Measurements from ENCODE around the gene ZDHHC11. TPM values are rescaled to one million over a fixed set of nuclear protein-coding genes. Genes with fewer than 3 reads are reported as not detected.
"Not testable (repeated sequence)": the region's sequence is repeated elsewhere in the genome, so short reads cannot be mapped to it uniquely, and the experiment has no call there.

Gene ZDHHC11
- polyA plus RNA-seq, 1 donor (not counting 4 experiments of a cell fraction or from before 2014, with no cell fraction given) = 0.33 TPM

DNA sequence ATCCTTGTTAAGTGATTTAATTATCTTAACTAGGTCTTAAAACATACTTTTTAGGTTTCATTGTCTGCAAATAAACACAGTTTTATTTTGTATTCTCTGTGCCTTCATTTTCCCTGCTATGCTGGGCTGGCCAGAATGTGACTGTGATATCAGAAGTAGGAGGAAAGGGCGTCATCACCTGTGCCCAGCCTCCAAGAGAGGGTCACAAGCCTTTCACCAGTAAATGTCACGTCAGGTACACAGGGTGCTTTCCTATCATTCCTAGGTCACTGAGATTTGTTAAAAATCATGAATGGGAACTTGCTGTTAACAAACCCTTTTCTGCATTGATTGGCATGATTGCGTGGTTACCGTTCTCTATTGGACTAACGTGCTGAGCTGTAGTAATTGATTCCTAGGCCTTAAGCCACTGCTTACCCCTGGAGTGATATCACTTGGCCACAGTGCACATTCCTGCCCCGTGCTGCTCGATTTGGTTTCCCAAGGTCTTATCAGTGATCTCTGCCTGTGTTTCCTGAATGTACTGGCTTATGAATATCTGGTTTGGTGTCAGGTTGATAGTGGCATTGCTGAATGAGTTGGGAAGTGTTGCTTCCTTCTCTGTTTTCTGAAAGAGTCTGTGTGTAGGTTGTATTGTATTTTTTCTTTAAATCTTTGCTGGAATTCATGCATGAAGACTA lies 14.7 kb downstream of the ZDHHC11 start:
- H3K27ac ChIP-seq (ENCODE audit: control insufficient read depth, insufficient read depth, low read length); H3K9ac ChIP-seq (ENCODE audit: control insufficient read depth, extremely low read depth, insufficient read depth, low read length); H3K4me2 ChIP-seq (ENCODE audit: control insufficient read depth, extremely low read depth, insufficient read depth, low read depth, low read length); FAIRE-seq; H3K27me3 ChIP-seq (ENCODE audit: control insufficient read depth, extremely low read depth, insufficient read depth, low read length); H3K36me3 ChIP-seq (ENCODE audit: control insufficient read depth in 2 of 2, extremely low read depth in 1 of 2, insufficient read depth in 2 of 2, low read length in 2 of 2); H4K20me1 ChIP-seq (ENCODE audit: control insufficient read depth, extremely low read depth, insufficient read depth, low read length); H3K79me2 ChIP-seq (ENCODE audit: control insufficient read depth, insufficient read depth, low read length); H3K4me1 ChIP-seq (ENCODE audit: control insufficient read depth, extremely low read depth, insufficient read depth, low read length); H3K9me1 ChIP-seq (ENCODE audit: control insufficient read depth, extremely low read depth, insufficient read depth, low read length); H3K4me3 ChIP-seq (ENCODE audit: control insufficient read depth in 2 of 3, extremely low read depth in 1 of 3, insufficient read depth in 2 of 3, low read depth in 1 of 3, low read length in 3 of 3); dilution Hi-C loops (cut with MboI; ENCODE audit: extremely low pct_ligation_motif_present, low sequenced_read_pairs); H2AFZ ChIP-seq (ENCODE audit: control insufficient read depth, low read length); H3K9me3 ChIP-seq (ENCODE audit: control insufficient read depth, low read depth, low read length); DNase-seq (ENCODE audit: low read depth, low spot score): not testable (repeated sequence)

DNA sequence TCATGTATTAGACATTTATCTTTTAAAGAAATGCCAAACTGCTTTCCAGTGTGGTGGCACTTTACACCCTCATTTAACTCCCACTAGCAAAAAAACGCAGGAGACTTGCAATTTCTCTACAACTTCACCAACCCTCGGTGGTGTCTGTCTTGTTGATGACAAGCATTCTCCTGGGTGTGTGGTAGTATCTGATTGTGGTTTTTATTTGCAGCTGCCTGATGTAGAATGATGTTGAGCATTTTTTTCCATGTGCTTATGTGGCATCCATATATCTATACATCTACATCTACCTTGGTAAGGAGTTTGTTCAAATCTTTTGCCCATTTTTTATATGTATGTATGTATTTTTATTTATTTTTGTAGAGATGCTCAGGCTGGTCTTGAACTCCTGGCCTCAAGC lies 16.8 kb downstream of the ZDHHC11 start:
- dilution Hi-C loops (cut with MboI; ENCODE audit: extremely low pct_ligation_motif_present, low sequenced_read_pairs); H3K36me3 ChIP-seq (ENCODE audit: control insufficient read depth in 2 of 2, extremely low read depth in 1 of 2, insufficient read depth in 2 of 2, low read length in 2 of 2); H3K27me3 ChIP-seq (ENCODE audit: control insufficient read depth, extremely low read depth, insufficient read depth, low read length); FAIRE-seq; H3K4me2 ChIP-seq (ENCODE audit: control insufficient read depth, extremely low read depth, insufficient read depth, low read depth, low read length); H3K4me1 ChIP-seq (ENCODE audit: control insufficient read depth, extremely low read depth, insufficient read depth, low read length); H3K9me1 ChIP-seq (ENCODE audit: control insufficient read depth, extremely low read depth, insufficient read depth, low read length); H2AFZ ChIP-seq (ENCODE audit: control insufficient read depth, low read length); DNase-seq (ENCODE audit: low read depth, low spot score); H3K9me3 ChIP-seq (ENCODE audit: control insufficient read depth, low read depth, low read length); H3K4me3 ChIP-seq (ENCODE audit: control insufficient read depth in 2 of 3, extremely low read depth in 1 of 3, insufficient read depth in 2 of 3, low read depth in 1 of 3, low read length in 3 of 3); H3K27ac ChIP-seq (ENCODE audit: control insufficient read depth, insufficient read depth, low read length); H3K9ac ChIP-seq (ENCODE audit: control insufficient read depth, extremely low read depth, insufficient read depth, low read length); H4K20me1 ChIP-seq (ENCODE audit: control insufficient read depth, extremely low read depth, insufficient read depth, low read length); H3K79me2 ChIP-seq (ENCODE audit: control insufficient read depth, insufficient read depth, low read length): not testable (repeated sequence)

DNA sequence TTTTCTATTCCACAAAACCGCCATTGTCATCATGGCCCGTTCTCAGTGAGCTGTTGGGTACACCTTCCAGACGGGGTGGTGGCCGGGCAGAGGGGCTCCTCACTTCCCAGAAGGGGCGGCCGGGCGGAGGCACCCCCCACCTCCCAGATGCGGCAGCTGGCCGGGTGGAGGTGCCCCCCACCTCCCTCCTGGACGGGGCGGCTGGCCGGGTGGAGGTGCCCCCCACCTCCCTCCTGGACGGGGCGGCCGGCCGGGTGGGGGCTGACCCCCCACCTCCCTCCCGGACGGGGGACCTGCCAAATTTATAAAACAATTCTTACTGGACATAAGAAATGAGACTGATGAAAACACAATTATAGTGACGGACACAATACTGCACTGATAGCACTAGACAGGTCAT lies 22.6 kb downstream of the ZDHHC11 start:
- H3K27me3 ChIP-seq (ENCODE audit: control insufficient read depth, extremely low read depth, insufficient read depth, low read length); H3K79me2 ChIP-seq (ENCODE audit: control insufficient read depth, insufficient read depth, low read length); H3K9me3 ChIP-seq (ENCODE audit: control insufficient read depth, low read depth, low read length); H3K27ac ChIP-seq (ENCODE audit: control insufficient read depth, insufficient read depth, low read length); H3K4me3 ChIP-seq (ENCODE audit: control insufficient read depth in 2 of 3, extremely low read depth in 1 of 3, insufficient read depth in 2 of 3, low read depth in 1 of 3, low read length in 3 of 3); FAIRE-seq; H3K4me2 ChIP-seq (ENCODE audit: control insufficient read depth, extremely low read depth, insufficient read depth, low read depth, low read length); H3K9me1 ChIP-seq (ENCODE audit: control insufficient read depth, extremely low read depth, insufficient read depth, low read length); H3K36me3 ChIP-seq (ENCODE audit: control insufficient read depth in 2 of 2, extremely low read depth in 1 of 2, insufficient read depth in 2 of 2, low read length in 2 of 2); H2AFZ ChIP-seq (ENCODE audit: control insufficient read depth, low read length); dilution Hi-C loops (cut with MboI; ENCODE audit: extremely low pct_ligation_motif_present, low sequenced_read_pairs); H3K4me1 ChIP-seq (ENCODE audit: control insufficient read depth, extremely low read depth, insufficient read depth, low read length); H3K9ac ChIP-seq (ENCODE audit: control insufficient read depth, extremely low read depth, insufficient read depth, low read length); DNase-seq (ENCODE audit: low read depth, low spot score); H4K20me1 ChIP-seq (ENCODE audit: control insufficient read depth, extremely low read depth, insufficient read depth, low read length): not testable (repeated sequence)

DNA sequence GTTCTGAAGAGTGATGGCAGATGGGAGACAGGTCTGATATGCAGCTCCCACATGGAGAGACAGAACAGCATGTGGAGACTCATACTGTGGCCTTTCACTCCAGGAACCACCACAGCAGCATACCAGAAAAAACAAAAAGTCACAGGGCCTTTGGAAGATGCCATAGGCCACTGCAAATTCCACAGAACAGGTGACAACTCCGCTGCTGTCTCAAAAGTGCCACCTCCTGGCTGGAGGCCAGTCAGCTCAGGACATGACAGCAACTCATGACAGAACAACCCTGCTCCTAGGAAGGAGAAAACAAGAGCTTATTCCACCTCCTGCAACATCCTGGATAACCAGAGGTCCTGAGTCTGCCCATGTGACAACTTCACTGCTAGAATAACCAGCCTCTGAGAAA lies 25.2 kb downstream of the ZDHHC11 start:
- dilution Hi-C loops (cut with MboI; ENCODE audit: extremely low pct_ligation_motif_present, low sequenced_read_pairs); H3K79me2 ChIP-seq (ENCODE audit: control insufficient read depth, insufficient read depth, low read length); H3K9me3 ChIP-seq (ENCODE audit: control insufficient read depth, low read depth, low read length); H3K4me2 ChIP-seq (ENCODE audit: control insufficient read depth, extremely low read depth, insufficient read depth, low read depth, low read length); H3K4me3 ChIP-seq (ENCODE audit: control insufficient read depth in 2 of 3, extremely low read depth in 1 of 3, insufficient read depth in 2 of 3, low read depth in 1 of 3, low read length in 3 of 3); H4K20me1 ChIP-seq (ENCODE audit: control insufficient read depth, extremely low read depth, insufficient read depth, low read length); FAIRE-seq; H3K9me1 ChIP-seq (ENCODE audit: control insufficient read depth, extremely low read depth, insufficient read depth, low read length); H3K36me3 ChIP-seq (ENCODE audit: control insufficient read depth in 2 of 2, extremely low read depth in 1 of 2, insufficient read depth in 2 of 2, low read length in 2 of 2); H3K9ac ChIP-seq (ENCODE audit: control insufficient read depth, extremely low read depth, insufficient read depth, low read length); H3K27me3 ChIP-seq (ENCODE audit: control insufficient read depth, extremely low read depth, insufficient read depth, low read length); H3K4me1 ChIP-seq (ENCODE audit: control insufficient read depth, extremely low read depth, insufficient read depth, low read length); DNase-seq (ENCODE audit: low read depth, low spot score); H3K27ac ChIP-seq (ENCODE audit: control insufficient read depth, insufficient read depth, low read length); H2AFZ ChIP-seq (ENCODE audit: control insufficient read depth, low read length): not testable (repeated sequence)

Measured in keratinocyte (primary cell).